ENCODE results near the gene RASGRP3. TPM values are rescaled to one million over a fixed set of nuclear protein-coding genes. Genes with fewer than 3 reads are reported as not detected.

Gene RASGRP3
- total RNA-seq, 1 experiment from 2014 or later: 0.59 TPM

DNA sequence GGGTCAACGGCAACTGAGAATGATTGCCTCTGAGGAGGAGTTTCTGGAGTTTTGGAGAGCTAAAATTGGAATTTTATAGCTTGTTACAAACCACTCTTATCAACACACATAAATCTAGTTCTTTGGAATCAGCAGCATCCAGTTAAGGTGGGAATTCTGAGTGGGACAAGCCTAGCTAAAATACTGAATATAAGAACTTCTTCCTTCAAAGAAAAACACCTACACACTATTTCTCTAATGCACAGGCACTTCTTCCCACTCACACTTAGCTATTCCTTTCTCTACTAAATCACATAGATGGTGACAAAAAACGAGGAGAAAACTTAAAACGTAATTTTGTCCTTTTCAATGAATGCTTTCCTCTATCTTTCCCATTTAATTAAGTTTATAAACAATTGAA lies 79.2 kb downstream of the RASGRP3 start:
- H3K36me3 ChIP-seq (ENCODE audit: control insufficient read depth in 1 of 2, insufficient read depth in 2 of 2, low read length in 2 of 2): no peaks in the 10 kb centered on the region
- CTCF ChIA-PET: no interaction called here

More for the DNA sequence above, 79.2 kb downstream of the RASGRP3 start:
- Histone ChIP-seq H3K79me2 (ENCODE audit: insufficient read depth, low read length) (no peaks in the 10 kb centered on the region), H3K4me2 (ENCODE audit: low read length) (no peak overlapping the region), H3K9me3 (ENCODE audit: control insufficient read depth in 1 of 2, insufficient read depth in 1 of 2, low read depth in 1 of 2, low read length in 2 of 2) (no peaks in the 10 kb centered on the region), H3K9ac (ENCODE audit: low read length) (no peak overlapping the region), H3K9me2 (ENCODE audit: insufficient read depth) (no peaks in the 10 kb centered on the region), H3K4me3 (replicated peaks in 1 of 2; ENCODE audit: low read depth in 1 of 2, low read length in 2 of 2) (no peak overlapping the region), H3K4me1 (ENCODE audit: control insufficient read depth in 1 of 2, insufficient read depth in 2 of 2, low read length in 2 of 2) (no peaks in the 10 kb centered on the region), H4K20me1 (ENCODE audit: insufficient read depth) (no peaks in the 10 kb centered on the region), H3K27ac (ENCODE audit: low read depth, low read length) (no peak overlapping the region), H3K27me3 (ENCODE audit: insufficient read depth, low read length) (no peaks in the 10 kb centered on the region), H2AFZ (ENCODE audit: low read depth, low read length, poor library complexity, severe bottlenecking) (no peak overlapping the region)
- ChIA-PET POLR2A (no interaction called here), RAD21 (ENCODE audit: low non-redundant PET in 1 of 2, low total read pairs in 2 of 2, uncharacterized antibody in 2 of 2, unreplicated experiment in 2 of 2) (no interaction called here)
- ATAC-seq (no peak), DNase-seq (ENCODE audit: low read depth, low spot score) (no peak)
- no TSS peak for BruUV-seq (replicated peaks)
- no peak for TF ChIP-seq SIN3A (IDR thresholded peaks at IDR 0.05; ENCODE audit: low read depth)
- no peak for TF ChIP-seq SP1 (IDR thresholded peaks at IDR 0.05; ENCODE audit: low read depth)
- no peak for TF ChIP-seq ZFX (IDR thresholded peaks at IDR 0.05)
- TF ChIP-seq POLR2AphosphoS5 (IDR thresholded peaks at IDR 0.05; ENCODE audit: low read depth, low read length): no peak
- TF ChIP-seq, protein P1, sequence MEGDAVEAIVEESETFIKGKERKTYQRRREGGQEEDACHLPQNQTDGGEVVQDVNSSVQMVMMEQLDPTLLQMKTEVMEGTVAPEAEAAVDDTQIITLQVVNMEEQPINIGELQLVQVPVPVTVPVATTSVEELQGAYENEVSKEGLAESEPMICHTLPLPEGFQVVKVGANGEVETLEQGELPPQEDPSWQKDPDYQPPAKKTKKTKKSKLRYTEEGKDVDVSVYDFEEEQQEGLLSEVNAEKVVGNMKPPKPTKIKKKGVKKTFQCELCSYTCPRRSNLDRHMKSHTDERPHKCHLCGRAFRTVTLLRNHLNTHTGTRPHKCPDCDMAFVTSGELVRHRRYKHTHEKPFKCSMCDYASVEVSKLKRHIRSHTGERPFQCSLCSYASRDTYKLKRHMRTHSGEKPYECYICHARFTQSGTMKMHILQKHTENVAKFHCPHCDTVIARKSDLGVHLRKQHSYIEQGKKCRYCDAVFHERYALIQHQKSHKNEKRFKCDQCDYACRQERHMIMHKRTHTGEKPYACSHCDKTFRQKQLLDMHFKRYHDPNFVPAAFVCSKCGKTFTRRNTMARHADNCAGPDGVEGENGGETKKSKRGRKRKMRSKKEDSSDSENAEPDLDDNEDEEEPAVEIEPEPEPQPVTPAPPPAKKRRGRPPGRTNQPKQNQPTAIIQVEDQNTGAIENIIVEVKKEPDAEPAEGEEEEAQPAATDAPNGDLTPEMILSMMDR (IDR thresholded peaks at IDR 0.05 in 2 of 3, conservative IDR thresholded peaks at IDR 0.05 in 1 of 3; ENCODE audit: borderline replicate concordance in 1 of 3, insufficient read depth in 1 of 3, low read depth in 2 of 3, low read length in 2 of 3): no peak
- no peak for TF ChIP-seq RAD21 (IDR thresholded peaks at IDR 0.05; ENCODE audit: low read depth)
- TF ChIP-seq, protein P2, sequence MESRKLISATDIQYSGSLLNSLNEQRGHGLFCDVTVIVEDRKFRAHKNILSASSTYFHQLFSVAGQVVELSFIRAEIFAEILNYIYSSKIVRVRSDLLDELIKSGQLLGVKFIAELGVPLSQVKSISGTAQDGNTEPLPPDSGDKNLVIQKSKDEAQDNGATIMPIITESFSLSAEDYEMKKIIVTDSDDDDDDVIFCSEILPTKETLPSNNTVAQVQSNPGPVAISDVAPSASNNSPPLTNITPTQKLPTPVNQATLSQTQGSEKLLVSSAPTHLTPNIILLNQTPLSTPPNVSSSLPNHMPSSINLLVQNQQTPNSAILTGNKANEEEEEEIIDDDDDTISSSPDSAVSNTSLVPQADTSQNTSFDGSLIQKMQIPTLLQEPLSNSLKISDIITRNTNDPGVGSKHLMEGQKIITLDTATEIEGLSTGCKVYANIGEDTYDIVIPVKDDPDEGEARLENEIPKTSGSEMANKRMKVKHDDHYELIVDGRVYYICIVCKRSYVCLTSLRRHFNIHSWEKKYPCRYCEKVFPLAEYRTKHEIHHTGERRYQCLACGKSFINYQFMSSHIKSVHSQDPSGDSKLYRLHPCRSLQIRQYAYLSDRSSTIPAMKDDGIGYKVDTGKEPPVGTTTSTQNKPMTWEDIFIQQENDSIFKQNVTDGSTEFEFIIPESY (IDR thresholded peaks at IDR 0.05; ENCODE audit: extremely low read depth, insufficient replicate concordance, low read length): no peak
- TF ChIP-seq ZNF274 (IDR thresholded peaks at IDR 0.05; ENCODE audit: low read depth, low read length): no peak
- intact Hi-C loops (cut with micrococcal nuclease): no loop called here

All from HCT116 (cell line).